Stimulated activated CD8-positive, alpha-beta memory T cell treated with anti-CD3 and anti-CD28 coated beads, Interleukin-2, amount 100 ng/mL, for 48 hours (primary cell): Measurements from ENCODE around the gene USP2.

Source experiments
- DNase-seq, 2 donors: peaks; one replicate each; pipeline ENCODE4 v3.0.0-alpha.2; 2020; ENCODE audit warnings: low read depth in 2 of 2

USP2 gene, protein sequence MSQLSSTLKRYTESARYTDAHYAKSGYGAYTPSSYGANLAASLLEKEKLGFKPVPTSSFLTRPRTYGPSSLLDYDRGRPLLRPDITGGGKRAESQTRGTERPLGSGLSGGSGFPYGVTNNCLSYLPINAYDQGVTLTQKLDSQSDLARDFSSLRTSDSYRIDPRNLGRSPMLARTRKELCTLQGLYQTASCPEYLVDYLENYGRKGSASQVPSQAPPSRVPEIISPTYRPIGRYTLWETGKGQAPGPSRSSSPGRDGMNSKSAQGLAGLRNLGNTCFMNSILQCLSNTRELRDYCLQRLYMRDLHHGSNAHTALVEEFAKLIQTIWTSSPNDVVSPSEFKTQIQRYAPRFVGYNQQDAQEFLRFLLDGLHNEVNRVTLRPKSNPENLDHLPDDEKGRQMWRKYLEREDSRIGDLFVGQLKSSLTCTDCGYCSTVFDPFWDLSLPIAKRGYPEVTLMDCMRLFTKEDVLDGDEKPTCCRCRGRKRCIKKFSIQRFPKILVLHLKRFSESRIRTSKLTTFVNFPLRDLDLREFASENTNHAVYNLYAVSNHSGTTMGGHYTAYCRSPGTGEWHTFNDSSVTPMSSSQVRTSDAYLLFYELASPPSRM

DNA sequence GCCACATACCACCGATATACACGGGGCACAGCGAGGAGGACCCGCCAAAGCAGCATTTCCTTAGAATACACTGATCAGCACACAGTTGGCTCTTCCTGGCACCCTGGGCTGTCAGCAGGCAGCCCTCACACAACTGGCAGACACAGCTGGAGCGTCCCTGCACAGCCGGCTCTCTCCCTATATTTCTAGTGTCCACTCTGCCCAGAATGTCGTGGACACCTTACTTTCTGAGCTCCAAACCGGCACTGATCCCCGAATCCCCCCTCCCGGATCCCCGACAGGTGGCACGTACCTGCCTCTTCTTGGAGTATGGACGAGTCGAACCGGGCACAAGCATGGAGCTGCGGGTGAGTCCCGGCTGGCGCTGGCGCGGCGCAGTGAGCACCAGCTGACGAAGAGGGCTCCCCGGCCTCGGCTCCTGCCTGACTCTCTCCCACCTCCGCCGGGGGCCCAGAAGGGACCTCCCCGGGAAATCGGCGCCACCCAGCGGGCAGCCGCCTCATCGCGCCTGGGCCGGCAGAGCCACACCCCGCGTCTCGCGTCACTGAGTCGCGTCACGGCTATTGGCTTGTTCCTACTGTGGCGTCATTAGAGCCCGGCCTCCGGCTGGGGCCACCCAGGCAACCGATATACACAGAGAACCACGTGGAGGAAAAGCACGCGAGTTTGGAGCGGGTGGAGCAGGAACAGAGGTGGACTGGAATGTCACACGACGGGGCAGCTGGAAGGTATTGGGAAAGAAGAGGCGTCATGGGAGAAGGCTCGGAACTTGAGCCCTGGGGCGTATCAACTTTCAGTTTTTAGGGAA, at the start of gene USP2:
TSS of gene USP2 (minus strand) at position 510 of the 808 bp plus-strand sequence. CDS start 8,210 bp downstream, outside the sequence.
- peak; percentile 95 to 96 for DNase-seq

DNA sequence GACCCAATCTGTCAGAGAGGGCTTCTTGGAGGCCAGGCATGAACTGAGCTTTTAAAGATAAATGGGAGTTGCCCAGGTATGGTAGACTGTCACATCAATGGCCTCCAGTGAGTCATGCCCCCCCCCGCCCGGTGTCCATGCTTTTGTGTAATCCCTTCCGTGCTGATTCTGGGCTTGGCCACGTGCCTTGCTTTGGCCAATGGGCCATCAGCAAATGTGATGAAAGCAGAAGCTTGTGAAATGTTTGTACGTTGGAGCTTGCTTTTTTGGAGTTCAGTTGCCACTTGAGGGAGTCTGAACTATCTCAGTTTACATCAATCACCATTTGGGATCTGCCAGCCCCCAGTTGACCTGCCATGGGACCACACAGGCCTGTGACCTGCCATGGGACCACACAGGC, 45.8 kb upstream of the USP2 start:
- no peak for DNase-seq

DNA sequence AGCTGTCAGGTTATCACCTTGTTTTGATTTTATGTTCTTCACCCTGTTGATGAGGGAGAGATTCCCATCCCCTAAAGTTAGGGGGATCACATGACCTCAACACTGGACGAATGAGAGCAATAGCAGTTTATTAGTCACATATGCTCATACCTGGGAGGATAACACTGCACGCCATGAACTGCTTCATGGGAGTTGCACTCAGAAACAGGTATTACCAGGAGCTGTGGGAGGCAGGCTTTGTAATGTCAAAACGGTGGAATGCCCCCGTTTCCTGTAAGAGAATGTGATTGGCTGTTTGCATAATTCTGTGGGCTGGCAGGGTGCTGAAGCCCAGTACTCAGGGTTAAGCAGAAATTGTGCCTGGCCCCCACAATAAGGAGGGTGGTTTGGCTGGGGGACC, 44.7 kb upstream of the USP2 start:
- DNase-seq, result no peak

DNA sequence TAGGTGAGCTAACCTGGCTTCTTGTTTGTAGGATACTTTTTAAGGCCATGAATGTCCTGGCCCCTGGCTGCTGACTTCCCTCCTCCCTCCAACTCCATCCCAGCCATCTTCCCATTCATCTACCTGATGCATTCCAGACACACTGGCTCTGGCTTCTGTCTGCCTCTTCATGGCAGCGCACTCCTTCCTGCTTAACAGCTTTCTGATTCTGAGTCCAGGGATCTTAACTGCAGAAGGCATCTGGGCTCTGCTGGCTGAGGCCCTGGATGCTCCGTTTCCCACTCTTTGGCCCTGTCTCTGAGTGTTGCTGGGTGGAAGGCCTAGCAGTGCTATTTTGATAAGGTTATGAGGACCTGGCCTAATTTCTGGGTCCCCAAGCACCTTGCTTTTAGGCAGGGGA, 43.3 kb upstream of the USP2 start:
- no peak for DNase-seq

DNA sequence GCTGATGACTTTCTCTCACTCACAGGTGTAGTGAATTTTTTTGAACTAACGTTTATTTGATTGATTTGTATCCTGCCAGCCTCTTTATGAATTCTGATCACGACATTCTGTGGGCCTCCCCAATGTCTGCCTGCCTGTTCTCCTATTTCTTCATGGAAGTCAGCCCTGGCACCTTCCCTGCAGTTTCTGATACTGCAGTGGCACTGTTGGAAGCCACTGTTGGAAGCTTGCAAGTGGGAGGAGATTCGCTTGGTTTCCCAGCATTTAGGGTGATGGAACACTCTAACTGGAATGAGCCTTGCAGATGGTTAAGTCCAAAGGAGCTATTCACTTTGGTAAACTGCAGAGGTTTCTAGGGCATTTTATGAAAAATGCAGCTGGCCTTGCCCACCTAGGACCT, 42.8 kb upstream of the USP2 start:
- no peak for DNase-seq

DNA sequence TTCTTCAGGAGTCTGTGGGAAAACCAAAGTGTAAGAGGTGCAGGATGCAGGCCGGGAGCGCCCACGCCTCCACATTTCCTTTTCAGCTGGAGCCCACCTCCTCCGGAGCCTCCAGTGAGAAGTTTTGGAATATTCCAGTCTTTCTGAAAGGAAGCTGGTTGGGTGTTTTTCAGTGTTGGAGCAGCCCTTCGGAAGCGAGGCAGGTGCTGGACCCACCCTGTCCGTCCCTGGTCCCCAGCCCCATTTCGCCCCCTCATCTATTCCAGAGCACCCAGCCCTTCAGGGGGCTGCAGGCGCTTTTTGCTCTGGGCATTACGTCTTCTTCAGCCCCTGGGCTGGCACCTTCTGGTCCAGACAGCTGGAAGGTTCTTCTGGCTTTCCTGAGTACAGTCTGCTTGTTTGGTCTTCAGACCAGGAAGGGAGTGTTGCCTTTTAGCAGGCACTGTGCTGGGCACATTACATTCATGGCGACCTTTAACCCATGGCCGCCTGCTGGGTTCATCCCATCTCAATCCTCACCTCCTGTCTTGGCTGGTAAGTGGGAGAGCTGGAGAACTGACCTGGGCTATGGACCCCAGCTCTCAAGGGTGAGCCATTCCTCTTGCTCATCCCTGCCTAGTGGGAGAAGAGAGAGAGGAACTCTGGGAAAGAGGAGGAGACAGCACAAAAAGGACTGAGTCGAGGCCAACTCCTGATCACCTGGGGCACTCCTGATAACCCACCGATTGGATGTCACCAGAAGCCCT, 42.2 kb upstream of the USP2 start:
- no peak for DNase-seq

DNA sequence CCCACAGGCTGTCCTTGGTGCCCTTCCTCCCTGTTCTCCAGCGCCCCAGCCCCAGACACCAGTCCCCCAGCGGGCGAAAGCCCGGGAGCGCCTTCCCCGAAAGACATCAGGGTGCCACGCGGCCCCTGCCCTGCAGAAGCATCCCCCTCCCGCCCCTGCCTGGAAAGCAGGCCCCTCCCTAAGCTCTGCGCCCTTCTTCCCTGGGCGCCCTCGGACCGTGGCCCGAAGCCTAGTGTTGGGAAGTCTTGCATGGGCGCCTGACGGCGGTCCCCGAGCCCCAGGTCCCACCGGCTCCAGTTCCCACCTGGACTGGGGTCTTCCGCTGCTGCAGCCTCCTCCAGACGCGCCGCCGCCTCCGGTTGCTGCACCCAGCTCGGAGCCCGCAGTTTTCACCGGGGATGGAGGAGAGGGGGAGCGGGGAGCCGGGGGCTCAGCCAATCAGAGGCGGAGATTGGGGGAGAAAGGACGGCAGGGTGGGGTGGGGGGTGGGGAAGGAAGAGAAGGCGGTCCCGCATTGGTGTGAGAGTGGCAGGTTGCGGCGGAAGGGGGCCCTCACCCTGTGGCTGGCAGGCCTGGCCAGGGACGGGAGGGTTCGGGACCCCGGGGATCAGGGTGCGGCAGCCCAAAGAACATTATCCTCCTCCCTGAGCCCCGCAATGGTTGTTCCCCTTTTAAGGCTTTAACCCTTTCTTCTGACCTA, 41.5 kb upstream of the USP2 start, which contains the start of gene THY1:
TSS of gene THY1 (minus strand) at position 364 of the 700 bp plus-strand sequence. CDS start 2,267 bp downstream, outside the sequence.
- DNase-seq, result no peak

DNA sequence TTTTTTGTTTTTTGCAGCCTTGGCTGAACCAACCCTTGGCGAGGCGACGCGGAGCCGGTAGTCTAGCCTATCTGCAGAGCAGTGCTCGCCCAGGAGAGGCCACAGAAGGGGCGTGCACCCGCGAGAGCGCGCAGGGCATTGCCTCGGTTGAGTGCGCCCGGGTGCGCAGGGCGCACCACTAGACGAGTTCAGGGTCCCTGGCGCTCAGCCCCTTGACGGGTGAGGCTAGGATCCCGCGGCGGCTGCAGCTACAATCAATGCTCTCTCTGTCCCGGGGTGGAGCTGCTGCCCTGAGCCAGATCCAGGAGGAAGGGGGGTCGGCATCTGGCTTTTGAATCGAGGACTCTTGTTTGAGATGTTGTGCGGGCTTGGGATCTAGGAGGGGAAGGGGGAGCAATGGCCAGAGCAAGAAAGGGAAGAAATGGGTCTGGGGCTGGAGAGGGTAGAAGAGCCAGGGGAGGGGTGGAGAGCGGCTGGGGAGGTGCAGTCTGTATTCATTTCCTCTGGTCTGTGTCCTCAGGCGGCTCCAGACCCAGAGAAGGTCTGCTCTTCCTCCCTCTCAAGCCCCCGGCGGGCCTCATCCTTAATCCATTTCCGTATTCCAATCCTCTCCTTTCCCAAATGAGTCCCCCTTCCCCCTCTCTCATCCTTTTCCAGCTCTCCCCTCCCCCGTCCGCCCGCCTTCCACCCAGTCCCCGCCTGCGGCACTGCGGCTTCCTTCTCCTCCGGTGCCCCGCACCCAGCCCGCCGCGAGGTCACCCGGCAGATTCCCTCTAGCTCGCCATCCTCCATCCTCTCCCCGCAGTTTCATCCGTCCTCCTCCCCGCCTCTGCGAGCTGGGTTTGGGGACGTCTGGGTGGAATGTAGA, 40.7 kb upstream of the USP2 start:
- no peak for DNase-seq

DNA sequence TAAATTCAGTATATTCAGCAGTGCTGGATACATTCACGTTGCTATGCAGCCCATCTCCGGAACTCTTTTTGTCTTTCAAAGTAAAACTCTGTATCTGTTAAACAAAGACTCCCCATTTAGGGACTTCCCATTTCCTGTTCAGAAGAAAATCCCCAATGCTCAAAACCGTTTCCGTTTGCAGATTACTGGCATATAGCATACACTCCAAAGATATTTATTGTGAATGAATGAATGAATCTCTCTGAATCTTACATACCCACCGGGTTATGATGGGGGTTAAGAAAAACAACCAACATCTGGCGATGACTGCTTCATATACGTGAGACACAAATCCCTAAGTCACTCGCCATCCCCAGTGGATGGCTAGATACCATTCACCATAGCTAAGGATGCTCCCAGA, 39.9 kb upstream of the USP2 start:
- no peak for DNase-seq

DNA sequence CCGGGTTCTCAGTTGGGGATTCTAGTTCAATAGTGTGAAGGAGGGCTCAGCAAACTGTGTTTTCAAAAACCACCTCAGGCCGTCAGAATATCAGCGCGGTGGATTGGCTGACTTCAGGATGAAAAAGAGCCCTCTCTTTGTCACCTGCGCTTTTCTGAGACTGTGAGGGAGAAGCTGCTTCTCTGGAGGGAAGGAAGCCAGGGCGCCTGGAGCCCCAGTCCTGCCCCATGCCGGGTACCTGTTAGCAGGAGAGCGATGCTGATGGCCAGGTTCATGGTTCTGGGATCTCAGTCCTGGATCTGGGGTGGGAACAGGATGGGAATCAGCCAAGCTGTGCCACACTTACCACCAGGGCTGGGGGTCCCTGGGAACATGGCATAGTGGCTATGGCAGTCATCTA, 39.1 kb upstream of the USP2 start:
- no peak for DNase-seq

DNA sequence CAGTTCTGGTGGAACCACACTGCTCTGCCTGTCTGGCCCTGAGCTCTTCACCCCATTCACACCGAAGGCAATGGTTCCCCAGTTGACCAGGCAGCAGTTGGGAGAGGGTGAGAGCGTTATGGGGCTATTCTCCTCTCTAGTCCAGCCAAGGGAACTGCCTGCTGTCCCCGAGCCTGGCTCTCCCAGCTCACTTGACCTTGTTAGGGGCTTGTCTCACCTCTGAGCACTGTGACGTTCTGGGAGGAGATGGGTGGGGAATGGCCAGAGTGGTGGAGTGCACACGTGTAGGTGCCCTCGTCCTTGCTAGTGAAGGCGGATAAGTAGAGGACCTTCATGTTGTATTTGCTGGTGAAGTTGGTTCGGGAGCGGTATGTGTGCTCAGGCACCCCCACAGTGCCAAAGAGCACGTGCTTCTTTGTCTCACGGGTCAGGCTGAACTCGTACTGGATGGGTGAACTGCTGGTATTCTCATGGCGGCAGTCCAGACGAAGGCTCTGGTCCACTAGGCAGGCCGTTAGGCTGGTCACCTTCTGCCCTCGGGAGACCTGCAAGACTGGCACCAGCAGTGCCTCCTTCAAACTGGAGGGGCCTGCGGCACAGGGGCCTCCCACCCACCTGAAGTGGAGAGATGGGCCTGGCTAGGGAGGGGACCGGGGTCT, 38.5 kb upstream of the USP2 start:
- no peak for DNase-seq

DNA sequence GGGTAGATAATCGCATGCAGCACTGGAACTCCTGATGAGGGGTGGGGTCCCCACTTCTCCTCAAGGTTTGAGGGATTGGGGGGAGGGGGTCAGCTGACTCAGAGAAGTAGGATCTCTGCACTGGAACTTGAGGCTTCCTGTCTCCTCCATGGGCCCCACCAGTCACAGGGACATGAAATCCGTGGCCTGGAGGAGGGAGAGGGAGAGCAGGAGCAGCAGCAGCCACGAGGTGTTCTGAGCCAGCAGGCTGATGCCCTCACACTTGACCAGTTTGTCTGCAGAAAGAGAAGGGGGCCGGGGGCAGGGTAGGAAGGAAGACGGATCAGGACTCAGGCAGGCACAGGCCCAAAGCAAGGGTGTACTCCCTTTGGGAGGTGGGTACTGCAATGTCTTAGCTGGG, 37.8 kb upstream of the USP2 start:
- no peak for DNase-seq

DNA sequence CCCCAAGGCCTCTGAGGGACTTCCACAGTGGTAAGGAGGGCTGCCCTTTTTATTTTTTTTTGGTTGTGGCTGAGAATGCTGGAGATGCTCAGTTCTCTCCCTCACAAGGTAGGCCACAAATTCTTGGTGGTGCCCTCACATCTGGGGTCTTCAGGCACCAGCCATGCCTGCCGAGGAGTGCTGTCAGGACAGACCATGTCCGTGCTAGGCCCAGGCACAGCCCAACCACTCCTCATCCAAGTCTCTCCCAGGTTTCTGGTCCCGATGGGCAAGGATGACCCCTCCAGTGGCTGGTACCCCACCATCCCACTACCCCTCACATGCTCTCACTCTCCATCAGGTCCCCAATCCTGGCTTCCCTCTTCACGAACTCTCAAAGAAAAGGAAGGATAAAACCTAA, 37.3 kb upstream of the USP2 start:
- no peak for DNase-seq

DNA sequence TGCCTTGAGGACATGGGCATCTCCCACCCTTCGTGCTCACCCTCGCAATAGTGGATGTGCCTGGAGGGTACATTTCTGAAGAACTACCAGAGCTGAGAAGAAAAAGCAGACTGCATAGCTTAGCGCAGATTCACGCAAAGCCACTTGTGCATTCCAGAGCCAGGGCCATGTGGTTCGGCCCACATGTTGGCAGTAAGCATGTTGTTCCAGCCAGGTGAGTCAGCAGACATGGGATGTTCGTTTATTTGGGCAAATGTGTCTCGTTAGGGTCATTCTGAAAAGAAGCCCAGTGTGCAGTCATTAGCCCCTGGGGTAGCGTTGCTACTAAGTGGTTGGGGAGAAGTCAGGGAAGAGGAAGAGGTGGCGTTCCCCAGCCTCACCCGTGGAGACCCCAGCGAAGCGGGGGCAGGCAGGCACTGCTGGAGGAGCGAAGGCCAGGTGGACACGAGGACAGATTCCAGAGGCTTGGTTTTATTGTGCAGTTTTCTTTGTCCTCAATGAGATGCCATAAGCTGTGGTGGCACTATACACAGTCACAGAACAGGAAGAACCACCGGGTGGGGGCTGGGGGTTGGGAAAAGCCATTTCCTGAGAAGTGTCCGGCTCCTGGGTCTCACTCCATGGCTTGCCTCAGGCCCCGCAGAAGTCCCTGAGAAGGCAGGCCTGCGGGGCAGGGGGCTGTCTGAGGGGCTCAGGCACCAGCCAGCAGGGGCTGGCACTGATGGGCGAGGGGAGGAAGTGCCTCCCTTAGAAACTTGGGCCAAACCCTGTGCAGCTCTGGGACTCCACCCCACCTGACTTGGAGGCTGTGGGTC, 36.4 kb upstream of the USP2 start:
- DNase-seq, result no peak

DNA sequence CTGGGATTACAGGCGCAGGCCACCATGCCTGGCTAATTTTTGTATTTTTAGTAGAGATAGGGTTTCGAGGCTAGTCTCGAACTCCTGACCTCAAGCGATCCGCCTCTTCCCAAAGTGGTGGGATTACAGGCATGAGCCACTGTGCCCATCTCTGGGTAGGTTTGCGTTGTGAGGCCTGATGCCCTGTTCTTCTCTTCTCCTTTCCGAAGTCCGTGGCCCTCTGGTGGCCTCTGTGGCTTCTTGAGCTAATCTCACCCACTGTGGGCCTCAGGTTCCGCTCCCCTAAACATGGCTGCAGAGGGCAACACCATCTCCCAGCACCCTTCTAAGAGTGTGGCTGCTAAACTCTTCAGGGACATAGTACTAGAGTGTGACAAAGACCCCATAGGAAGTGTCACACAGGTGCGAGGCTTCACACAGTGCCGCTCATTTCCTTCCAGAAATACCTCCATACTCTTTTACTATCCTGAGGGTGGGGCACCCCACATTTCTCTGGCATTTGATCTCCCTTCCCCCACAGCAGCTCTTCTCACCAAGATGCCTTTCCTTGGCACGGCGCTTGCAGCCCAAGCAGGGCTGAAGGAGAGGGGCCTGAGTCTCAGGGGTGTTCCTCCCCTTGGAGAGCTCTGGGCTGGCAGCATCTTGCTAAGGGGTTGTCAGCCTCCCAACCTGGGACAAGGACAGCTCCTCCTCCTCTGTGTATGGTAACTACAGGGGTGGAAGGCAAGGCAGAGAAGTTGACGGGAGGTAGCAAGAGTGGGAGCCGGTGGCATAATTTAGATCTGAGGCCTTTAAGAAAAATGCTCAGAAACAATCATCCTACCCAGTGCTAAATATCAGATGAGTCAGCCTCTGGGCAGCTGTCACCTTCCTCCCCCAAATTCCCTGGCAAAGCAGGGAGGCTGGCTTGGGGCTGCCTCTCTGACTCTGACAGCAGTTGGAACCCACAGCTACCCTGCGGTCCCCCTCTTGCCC, 35.4 kb upstream of the USP2 start:
- no peak for DNase-seq

DNA sequence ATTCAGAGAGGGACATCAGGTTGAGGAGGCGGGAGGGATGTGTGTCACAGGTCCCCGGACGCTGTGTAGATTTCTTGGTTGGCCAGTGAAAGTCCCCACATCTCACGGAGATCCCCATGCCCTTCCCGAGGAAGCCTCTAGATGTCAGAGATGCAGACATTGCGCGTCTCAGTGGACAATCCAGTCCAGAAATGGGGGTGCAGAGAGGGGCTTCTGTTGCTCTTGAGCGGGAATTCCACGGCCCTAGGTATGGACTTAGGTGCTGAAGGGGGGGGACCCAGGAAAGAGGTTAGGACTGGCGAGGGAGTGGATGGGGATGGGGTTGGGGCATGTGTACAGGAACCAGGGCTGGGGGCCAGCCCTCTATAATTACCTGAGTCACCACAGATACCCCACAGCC, 34.5 kb upstream of the USP2 start:
- no peak for DNase-seq

DNA sequence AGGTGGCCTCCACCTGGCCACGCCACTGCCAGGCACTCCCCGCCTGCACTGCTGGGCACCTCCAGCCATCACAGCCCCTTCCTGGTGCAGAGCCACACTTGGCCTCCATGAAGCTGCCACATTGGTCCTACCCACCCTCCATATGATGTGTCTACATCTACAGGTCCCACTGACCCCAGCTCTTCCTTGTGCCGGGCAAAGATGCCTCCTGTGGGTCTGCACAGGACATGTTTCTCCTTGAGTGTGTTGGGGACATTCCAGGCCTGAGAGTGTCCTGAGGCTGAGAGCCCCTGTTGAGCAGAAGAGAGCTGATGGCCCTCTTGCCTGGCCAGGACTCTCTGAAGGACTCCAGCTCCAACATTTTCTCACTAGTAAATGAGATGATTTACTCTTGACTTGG, 34.0 kb upstream of the USP2 start:
- no peak for DNase-seq

DNA sequence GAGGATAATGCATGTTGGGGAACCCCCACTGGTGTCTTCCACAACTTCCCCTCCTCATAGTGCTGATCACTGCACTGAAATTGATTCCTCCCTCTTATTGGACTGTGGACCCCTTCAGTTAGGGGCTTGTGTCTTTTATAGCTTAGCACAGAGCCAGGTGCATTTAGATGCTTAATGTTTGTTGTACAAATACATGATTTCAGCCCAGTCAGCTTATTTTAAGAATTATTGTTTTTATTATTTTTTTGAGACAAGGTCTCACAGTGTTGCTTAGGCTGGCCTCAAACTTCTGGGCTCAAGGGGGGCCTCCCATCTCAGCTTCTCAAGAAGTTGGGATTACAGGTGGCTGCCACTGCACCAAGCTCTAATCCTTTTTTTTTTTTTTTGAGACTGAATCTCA, 33.2 kb upstream of the USP2 start:
- DNase-seq, result no peak
